Limb (tissue), 2 donors: Measurements from ENCODE around the gene RAB30.
A peak's percentile ranks its signal among the peaks of the same experiment; 100 is the strongest.

Experiments
- DNase-seq, 2 donors: peaks; one replicate each; pipeline ENCODE4 v3.0.0-alpha.2; 2016; ENCODE audit errors: extremely low spot score in 2 of 2

The RAB30 gene

GRCh38 chr11:83070731-83071566 lies 748 bp downstream of the RAB30 start:
- peak; percentile 42 to 49 for DNase-seq

GRCh38 chr11:83070044-83070701 lies 1.5 kb downstream of the RAB30 start:
- DNase-seq = no peak

DNA sequence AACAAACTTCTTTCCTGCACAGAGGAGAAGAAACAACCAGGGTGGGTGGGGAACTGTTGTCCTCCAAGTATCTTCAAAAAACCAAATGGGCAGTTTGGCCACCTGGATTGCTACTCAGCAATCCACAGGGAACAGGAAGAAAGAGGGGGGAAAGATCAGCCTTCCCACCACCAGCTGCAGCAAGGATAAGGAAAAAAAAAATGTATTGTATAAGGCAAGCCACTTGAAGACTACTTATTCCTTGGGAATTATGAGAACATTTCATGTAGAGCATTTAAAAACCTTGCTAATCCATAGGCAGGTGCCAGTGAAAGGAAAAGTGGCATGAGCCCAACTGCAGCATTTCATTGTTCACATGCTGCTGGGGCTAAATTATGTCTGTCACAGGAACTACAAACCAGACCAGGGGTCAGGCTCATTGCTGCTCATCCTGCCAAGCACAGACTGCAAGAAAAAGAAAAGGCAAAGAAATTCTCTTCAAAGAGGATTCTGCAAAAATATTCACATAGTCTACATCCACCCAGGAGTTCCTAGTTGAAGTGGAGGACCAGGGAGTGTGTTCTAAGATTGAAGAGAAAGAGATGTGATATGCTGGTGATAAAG lies 2.2 kb downstream of the RAB30 start:
- no peak for DNase-seq

DNA sequence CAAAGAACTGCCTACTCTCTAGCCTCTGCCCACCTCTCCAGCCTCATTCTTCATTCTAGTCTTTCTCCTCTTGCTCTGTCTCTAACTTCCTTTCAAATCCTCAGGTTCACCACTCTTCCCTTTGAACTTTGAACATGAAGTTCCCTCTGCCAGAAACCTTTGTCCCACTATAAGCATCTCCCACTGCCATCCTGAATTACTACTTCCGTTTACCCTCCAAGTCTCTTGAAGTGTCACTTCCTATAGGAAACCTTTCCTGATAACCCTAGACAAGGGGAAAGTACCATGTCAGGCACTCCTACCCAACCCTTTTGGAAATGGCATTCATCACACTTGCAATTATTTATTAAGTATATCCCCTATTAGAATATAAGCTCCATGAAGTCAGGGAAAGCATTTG lies 3.1 kb downstream of the RAB30 start:
- no peak for DNase-seq

- DNase-seq = no peak
These were observed 7.7 kb downstream of the RAB30 start for GRCh38 chr11:83064011-83064410.

DNA sequence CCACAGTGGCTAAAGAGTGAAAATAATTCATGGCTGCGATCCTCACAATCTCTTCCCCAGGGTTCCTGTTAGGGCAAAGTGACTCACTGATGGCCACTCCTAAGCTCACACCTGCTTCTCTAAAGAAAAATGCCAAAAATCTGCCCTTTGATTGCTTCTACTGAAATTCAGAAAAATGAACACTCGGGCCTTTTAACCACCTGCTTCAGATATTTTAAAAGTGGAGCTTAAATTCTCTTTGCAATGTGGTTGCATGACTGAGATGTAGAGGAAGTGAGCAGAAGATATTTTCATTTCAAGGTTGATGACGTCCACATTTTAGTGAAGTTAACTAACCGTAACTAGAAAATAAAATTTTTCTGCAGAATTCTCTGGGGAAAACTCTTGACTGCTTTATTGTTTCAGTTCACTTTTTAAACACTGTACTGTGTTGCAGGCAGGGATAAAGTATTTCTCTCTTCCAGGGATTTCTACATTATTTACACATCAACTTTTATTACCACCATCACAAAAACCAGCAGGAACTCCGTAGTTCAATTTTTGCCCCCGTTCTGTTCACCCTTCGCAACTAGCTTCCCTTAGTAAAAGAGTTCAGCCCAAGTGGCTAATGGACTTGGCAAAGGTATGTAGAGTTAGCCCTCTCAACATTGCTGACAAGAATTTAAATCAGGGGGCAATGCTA lies 8.5 kb downstream of the RAB30 start:
- no peak for DNase-seq

GRCh38 chr11:83061883-83062282 lies 9.8 kb downstream of the RAB30 start:
- no peak for DNase-seq

DNA sequence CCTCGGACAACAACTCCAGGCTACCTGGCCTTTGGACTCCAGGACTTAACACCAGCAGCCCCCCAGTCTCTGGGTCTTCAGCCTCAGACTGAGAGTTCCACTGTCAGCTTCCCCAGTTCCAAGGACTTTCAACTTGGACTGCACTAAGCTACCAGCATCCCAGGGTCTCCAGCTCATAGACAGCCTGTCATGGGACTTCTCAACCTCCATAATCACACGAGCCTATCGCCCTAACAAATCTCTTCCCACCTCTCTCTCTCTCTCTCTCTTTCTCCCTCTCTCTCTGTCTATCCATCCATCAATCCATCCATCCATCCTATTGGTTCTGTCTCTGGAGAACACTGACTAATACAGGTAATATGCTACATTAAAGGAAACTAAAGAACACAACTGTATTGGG lies 10.7 kb downstream of the RAB30 start:
- DNase-seq = no peak

DNA sequence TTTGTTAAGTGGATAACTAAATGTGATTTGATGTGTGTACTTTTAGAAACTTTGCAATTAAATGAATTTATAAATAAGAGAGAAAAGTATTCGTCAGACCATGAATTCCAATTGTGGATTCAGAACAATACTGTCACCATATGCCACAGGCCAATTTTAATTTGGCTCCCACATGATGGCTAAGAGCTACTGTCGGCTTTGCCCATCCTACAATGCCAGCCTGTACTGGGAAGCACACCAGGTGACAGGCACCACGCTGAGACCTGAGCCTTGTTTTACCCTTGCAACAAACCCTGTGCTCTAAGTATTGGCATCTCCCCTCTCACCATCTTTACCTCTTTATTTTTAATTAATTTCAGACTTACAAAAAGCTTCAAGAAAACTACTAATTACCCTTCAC lies 14.0 kb downstream of the RAB30 start:
- DNase-seq = no peak

DNA sequence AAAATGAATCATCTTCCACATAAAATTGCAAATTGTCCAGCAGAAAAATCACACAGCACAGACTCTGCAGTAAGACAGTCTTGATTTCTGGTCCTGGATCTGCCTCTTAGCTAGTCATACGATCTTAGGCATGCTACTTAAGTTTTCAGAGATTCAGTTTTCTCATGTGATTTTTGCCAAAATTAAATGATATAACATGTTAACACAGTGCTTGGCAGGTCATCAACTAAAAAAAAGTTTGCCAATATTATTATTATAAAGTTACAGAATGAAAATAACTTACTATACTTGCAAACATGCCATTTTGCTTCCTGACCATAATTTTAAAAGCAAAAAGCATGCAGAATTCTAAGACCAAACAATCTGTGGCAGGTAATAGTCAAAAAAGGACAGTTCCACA lies 15.1 kb downstream of the RAB30 start:
- no peak for DNase-seq

DNA sequence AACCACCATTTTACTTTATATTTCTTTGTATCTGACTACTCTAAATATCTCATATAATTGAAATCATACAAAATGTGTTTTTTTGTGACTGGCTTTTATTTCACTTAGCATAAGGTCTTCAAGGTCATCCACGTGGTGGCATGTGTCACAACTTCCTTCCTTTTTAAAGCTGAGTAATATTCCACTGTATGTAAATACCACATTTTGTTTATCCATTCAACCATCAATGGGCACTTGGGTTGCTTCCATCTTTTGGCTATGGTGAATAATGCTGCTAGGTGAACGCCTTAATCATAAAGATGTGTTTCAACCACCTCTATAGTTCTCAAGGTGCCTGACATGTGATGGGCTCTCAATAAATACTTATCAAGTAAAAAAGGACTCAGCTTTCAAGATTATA lies 15.5 kb downstream of the RAB30 start:
- DNase-seq = no peak

DNA sequence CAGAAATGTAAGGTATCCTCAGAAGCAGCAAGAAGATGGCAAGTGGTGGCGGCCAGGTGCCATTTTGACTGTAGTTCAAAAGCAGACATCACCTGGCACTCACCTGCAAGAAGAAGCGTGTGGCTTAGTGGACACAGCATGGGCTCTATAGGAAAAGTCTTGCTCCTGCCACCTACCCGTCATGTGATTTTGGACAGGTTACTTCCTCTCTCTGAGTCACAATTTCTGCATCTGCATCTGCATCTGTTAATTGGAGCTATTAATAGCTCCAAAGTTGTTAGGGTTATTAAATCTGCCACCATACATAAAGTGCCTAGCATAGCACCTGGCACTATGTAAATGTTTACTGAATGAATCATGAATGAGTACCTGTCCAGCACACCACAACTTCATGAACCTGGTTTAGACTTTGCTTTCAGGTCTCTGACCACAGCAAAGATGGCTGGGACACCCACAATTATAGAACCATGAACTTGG lies 16.8 kb downstream of the RAB30 start:
- no peak for DNase-seq

DNA sequence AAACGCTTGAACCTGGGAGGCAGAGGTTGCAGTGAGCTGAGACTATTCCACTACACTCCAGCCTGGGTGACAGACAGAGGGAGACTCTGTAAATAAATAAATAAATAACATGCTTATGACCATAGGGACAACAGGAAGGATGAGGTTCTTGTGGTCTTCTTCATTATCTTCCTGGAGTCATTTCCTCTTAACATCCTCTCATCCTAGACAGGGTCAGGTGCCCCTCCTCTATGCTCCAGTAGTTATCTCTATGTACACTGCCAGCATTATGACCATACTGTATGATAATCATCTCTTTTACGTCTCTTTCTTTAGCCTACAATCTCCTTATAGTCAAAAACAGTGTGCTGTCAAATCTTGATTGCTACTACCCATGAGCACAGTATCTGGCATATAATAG lies 17.7 kb downstream of the RAB30 start:
- no peak for DNase-seq

DNA sequence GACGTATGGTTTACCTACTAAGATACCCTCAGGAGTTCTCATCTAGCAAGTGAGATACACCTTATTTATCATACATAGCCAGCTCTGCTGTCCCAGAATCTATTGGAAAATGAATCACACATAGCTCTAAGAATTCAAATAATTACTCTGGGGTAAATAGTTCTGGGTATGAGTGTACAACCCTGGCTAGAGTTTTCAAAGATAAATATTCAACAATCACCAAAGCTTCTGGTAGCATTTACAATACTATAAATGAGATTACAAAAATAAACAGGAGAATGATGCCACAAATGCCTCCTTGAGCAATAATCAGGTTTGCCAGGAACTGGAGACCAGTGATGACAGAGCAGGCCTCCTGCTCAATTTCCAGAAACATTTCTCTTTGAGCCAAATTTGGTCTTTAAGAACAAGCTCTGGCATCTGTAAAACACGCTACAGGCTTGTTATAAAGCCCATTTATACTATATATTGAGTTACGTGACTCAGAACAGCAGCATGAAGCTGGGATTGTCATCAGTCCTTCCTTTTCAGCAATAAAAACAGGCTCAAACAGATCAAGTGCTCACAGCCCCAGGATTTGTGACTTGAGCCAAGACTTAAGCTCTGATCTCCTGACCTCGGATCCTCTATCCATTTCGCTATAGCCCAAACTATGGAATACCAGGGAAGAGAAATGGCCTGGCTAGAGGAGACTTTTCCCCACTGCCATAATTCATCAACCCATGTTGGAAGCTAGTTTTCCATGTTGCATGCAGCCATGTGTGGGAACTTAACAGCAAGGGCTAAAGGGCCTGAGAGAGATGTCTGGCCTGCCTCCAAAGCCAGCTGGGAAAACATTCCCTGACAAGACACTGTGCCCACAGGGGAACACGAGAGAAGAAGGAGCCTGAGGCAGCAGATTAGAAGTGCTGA lies 19.7 kb downstream of the RAB30 start:
- DNase-seq = peak in 1 of 2 donors; percentile 53

GRCh38 chr11:83047515-83048225 lies 24.0 kb downstream of the RAB30 start:
- no peak for DNase-seq

DNA sequence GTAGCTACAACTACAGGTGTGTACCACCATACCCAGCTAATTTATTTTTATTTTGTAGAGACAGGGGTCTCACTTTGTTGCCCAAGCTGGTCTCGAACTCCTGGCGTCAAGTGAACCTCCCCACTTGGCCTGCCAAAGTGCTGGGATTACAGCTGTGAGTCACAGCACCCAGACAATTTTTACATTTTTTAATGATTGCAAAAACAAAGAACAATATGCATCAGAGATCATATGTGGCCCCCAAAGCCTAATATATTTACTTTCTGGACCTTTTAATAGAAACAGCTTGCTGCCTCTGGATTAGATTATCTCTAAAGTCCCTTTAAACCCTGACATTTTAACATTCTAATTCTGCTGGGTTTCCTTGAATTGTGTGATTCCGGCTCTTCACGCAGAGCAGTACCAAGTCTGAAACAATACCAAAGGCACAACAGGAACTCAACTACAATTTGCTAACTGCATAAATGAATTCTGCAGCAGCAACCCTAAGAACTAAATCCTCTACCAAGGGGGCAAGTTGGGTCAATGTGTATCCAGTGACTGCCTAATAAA lies 25.0 kb downstream of the RAB30 start:
- DNase-seq = no peak

DNA sequence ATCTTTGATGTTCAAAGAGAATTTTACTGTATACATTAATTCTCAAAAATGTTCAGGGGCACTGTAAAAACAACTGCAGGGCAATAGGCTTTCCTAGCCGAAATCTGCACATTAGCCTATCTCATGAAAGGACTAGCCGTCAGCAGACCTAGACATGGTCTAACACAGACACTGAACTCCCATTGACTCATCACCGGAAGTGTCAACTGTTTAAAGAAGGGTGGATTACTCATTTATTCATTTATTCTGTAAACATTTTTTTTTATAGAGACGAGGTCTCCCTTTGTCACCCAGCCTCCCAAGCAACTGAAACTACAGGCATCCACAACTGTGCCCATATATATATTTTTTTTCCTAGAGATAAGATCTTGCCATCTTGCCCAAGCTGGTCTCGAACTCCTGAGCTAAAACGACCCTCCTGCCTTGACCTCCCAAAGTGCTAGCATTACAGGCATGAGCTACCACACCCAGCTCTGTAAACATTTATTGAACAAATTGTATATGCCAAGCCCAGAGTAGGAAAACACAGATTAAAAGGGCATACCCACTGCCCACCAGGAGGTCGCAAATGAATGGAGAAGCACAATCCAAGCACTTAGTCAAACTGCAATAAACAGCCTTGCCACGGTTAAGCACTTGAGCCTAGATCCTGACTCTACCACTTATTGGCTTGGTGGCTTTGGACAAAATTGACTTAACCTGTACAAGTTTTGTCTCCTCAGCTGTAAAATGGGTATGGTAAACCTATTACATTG lies 26.6 kb downstream of the RAB30 start:
- DNase-seq = no peak

DNA sequence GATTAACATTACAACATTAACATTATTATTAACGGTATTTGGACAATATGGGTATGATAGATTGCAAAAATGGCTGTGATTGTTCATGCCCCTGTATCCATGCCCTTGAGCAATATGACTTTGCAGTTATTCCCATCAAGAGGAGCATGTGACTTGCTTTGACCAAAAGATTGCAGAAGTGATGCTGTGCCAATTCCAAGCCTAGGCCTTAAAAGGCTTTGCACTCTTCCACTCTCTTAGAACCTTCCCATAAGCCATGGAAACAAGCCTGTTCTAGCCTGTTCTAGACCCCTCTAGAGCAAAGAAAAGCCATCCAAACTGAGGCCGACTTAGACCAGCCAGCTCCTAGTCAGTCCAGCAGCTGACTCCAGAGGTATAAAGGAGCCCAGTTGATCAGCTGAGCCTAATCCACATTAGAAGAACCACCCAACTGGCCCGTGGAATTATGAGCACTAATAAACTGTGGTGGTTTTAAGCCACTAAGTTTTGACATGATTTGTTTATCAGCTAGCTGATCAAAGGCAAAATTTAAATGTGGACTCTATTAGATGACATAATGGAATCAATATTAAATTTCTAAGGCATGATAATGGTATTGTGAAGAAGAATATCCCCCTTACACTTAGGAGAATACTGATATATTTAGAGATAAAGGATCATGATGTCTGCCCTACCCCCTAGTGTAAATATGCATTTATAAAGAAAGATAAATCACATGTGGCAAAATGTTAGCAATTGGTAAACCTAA lies 28.6 kb downstream of the RAB30 start:
- DNase-seq = no peak

GRCh38 chr11:83041126-83041525 lies 30.6 kb downstream of the RAB30 start:
- no peak for DNase-seq
